Fibroblast of the conjunctiva (primary cell): Measurements from ENCODE around the gene KIF12.

Experiments
- DNase-seq: peaks from one replicate; pipeline ENCODE4 v3.0.0-alpha.2; 2010; ENCODE audit warnings: low read depth

Gene KIF12

GRCh38 chr9:114105236-114105635 lies 6.1 kb upstream of the KIF12 start:
- no peak for DNase-seq

GRCh38 chr9:114102484-114102883 lies 3.4 kb upstream of the KIF12 start:
- no peak for DNase-seq

DNA sequence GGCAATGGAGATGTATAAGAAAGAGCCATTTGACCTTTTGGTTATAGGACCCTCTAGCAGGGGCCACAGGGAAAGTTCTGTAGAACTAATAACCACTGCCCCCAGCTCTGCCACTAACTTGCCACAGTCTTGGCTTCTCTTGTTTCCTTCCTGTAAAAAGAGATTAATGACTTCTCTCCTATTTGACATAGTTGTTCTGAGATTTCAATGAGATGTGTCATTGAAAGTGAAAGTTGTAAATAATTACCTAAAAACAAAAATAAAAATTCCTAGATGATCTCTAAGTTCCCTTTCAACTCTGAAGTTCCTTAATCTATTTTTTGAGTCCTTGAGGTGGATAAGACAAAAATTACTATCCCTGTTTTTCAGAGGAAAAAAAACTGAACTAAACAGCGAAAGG lies 1.4 kb upstream of the KIF12 start:
- no peak for DNase-seq

GRCh38 chr9:114099669-114100270 lies 678 bp upstream of the KIF12 start:
- no peak for DNase-seq

- no peak for DNase-seq
Measured at GRCh38 chr9:114098021-114098935, 814 bp downstream of the KIF12 start.

- no peak for DNase-seq
Measured at GRCh38 chr9:114097613-114098020, 1.5 kb downstream of the KIF12 start.

GRCh38 chr9:114096866-114097612 lies 2.1 kb downstream of the KIF12 start:
- DNase-seq = no peak

- no peak for DNase-seq
Measured at GRCh38 chr9:114096041-114096511, 3.0 kb downstream of the KIF12 start.

- DNase-seq = no peak
Measured at GRCh38 chr9:114094971-114095370, 4.1 kb downstream of the KIF12 start.

GRCh38 chr9:114093761-114094505 lies 5.2 kb downstream of the KIF12 start:
- no peak for DNase-seq

DNA sequence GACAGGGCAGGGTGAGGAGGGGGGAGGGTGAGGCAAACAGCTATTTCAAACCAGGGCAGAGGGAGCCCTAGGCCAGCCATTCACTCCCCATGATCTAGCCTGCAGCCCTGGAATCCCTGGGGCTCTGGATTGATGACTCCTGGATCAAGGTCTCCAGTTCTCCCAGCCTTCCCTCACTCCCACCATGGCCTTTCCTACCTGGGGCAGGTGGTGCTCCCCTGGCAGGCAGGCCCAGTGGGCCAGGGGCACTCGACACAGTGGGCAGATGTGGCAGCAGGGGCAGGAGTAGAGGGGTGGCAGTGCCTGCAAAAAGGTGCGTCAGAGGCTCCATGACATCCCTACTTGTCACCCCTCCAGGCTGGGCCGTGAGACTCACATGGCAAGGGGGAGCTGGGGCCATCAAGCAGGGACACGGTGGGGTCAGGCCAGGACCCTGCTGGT lies 6.0 kb downstream of the KIF12 start:
- no peak for DNase-seq

- no peak for DNase-seq
Measured at GRCh38 chr9:114092336-114092735, 6.8 kb downstream of the KIF12 start.

DNA sequence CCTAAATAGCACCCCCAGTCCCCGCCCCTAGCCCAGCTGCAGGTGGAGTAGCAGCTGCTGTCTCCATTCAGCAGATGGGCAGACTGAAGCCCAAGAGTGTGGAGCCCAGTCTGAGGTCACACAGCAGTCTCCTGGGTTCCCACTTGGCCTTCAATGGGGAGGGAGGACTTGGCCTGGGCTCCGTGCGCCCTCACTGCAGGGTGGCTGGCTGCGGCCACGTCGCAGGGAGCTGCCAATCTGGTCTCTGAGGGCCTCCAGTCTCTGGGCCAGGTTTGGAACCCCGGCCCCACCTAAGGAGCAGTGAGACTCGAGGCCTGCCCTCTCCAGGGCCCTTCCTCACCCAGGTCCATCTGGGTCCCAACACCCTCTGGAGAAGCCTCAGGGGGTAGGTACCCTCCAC lies 7.4 kb downstream of the KIF12 start:
- DNase-seq = no peak

DNA sequence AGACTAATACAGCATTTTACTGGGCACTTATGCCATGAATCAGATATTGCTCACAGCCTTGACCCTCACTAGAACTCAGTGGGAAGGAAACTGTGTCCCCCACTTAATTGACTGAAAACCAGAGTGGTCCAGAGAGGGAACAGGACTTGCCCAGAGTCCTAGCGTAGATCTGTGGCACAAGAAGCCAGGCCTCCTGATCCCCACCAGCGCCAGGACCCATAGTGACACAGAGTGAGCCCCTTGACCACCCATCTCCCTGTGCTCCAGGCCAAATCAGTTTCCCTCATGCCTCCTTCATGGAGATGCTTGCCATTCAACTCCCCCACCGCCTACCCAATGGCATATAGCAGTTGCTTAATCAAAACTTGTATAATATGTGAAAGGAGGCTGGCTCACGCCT lies 8.3 kb downstream of the KIF12 start:
- no peak for DNase-seq

DNA sequence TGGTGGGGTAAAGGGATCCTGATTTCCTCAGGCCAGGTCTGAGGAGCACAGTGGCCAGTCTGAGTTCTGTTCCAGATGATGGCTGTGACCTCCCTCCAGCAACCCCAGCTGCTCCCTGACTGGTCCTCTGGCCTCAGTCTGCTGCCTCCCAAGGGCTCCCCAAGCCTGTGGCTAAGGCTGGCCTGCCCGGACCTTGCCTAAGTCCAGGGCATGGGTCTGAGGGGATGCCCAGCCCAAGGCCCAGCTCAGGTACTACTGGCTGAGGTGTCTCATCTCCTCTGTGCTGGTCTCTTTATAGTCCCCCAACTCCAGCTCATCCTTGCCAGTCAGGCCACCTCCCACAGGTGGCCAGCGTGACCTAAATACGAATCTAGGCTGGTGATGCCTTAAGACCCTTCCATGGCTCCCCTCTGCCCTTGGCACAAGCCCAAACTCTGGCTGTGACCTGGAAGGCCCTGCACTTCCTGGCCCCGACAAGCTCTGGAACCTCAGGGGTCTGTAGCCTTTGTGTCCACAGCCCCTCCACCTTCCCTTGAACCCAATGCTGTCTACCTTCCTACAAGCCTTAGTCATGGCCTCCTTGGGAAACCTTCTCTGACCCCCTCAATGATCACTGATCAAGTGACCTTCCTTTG lies 9.8 kb downstream of the KIF12 start:
- no peak for DNase-seq

- DNase-seq = no peak
Measured at GRCh38 chr9:114088571-114089170, 10.4 kb downstream of the KIF12 start.

GRCh38 chr9:114087721-114088120 lies 11.4 kb downstream of the KIF12 start:
- no peak for DNase-seq

GRCh38 chr9:114086607-114087006 lies 12.5 kb downstream of the KIF12 start:
- no peak for DNase-seq

- DNase-seq = no peak
Measured at GRCh38 chr9:114086009-114086408, 13.1 kb downstream of the KIF12 start.

DNA sequence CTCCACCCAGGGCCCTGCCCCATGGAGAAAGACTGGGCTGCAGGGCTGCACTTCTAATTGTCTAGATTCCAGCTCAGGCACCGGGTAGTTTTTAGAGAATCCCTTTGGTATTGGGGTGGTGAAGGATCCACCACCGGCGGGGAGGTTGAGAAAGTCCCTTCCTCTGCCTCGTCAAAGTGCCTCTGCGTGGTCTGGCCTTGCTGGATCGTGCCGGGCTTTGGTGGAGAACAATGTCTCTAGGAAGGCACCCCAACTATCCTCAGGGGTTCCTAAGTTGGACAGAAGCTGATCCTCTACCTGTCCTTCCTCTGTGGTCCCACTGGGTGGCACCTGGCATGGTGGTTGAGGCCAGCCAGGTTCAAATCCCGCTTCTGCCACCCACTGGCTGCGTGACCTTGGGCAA lies 13.7 kb downstream of the KIF12 start:
- no peak for DNase-seq
